GM18868 (cell line): Measurements from ENCODE around the gene ZFPM1.
A peak's percentile ranks its signal among the peaks of the same experiment; 100 is the strongest.

Experiments
- ATAC-seq: cut with Tn5 transposase; IDR thresholded peaks from one replicate; pipeline ENCODE4 v1.9.1; 2021; ENCODE audit warnings: mild to moderate bottlenecking, moderate library complexity; ENCODE audit not compliant: unreplicated experiment

ZFPM1 gene

DNA sequence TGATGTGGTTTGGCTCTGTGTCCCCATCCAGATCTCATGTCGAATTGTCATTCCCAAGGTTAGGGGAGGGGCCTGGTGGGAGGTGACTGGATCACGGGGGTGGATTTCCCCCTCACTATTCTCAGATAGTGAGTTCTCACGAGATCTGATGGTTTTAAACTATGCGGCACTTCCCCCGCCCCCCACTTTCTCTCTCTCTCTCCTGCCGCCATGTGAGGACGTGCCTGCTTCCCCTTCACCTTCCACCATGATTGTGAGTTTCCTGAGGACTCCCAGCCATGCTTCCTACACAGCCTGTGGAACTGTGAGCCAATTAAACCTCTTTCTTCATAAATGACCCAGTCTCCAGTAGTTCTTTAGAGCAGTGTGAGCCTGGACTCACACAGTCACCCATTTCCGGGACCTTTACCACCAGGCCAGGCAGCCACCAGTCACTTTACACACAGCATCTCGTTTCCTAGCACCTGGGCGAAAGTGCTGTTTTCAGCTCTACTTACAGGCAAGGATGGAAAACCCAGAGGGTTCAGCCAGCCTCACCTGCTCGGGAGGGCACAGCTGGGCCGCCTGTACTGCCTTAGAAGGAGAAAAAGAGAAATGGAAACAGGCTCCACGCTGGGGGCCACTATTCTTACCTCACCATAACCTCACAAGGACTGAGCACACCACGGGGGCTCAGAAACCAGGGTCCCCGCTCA, 103.4 kb downstream of the ZFPM1 start:
- no peak for ATAC-seq

GRCh38 chr16:88558457-88559442, 105.7 kb downstream of the ZFPM1 start:
- ATAC-seq, result no peak

DNA sequence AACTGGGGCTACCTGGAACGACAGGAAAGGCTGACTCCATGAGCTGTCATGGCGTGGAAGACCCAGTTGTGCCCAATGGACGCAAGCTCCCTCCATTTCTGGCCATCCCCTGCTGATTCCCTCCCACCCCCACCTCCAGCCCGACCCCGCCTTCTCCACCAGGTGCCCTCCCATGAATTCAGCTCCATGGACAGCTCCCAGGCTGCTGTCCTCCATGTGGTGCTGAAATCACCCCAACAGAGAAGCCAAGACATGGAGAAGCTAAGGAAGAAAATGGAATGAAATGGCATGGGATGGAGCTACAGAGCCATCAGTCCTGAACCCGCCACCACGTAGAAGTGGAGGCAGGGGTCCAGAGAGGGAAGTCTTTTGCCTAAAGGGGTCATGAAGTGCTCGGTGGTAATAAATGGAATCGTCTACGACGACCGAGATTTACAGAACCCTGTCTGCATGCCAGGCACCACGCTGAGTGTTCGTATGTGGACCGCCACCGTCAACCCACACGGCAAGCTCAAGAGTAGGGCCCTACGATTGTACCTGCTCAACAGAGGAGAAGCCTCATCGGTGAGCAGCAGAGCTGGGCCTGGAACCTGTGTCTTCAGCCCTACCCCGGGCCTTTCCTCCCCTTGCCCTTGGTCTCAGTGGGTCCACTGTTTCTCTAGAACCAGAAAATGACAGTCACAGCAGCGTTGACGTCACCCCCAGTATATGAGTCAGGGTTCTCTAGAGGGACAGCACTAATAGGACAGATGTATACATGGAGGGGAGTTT, 107.8 kb downstream of the ZFPM1 start:
- ATAC-seq, result no peak

DNA sequence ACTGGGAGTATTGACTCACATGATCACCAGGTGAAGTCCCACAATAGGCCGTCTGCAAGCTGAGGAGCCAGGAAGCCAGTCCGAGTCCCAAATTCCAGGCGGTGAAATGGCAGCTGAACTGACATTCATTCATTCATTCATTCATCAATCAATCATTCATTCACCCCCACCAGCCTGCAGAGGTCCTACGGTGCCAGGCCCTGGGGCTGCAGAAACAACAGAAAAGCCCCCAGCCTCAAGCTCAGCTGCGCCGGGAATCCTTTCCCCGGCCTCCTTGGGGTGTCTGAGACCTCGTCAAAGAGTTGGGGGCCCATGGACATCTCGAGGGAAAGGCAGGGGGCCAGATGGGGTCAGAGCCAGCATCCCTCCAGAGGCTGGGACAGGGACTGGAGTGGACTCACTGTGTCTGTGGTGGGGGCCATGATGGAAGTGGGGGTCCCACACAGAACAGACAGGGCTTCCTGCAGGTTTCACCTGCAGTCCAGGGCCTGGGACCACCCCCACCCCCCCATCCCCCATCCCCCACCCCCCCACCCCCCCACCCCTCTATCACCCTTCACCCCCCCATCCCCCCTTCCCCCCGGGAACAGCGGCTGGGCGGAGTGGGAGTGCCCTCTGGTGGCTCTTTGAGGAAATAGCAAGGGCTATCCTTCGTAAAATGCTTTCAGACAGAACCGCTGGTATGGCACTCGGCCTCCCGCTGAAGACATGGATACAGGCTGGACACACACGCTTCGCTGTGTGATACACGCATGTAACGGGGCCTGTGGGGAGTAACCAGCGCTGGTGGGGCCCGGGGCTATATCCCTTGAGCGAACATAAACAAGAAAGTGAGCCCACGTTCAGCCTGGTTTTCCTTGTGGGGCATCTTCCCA, 108.6 kb downstream of the ZFPM1 start:
- no peak for ATAC-seq

DNA sequence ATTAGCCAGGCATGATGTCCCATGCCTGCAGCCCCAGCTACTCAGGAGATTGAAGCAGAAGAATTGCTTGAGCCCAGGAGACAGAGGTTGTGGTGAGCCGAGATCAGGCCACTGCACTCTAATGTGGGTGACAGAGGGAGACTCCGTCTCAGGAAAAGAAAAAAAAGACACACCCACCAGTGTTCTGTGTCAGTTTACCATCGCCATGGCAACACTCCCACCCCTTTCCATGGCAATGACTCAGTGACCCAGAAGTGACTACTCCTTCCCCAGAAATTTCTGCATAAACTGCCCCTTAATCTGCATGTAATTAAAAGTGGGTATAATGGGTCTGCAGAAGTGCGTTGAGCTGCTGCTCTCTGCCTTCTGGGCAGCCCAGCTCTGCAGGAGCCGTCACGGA, 113.1 kb downstream of the ZFPM1 start:
- no peak for ATAC-seq

DNA sequence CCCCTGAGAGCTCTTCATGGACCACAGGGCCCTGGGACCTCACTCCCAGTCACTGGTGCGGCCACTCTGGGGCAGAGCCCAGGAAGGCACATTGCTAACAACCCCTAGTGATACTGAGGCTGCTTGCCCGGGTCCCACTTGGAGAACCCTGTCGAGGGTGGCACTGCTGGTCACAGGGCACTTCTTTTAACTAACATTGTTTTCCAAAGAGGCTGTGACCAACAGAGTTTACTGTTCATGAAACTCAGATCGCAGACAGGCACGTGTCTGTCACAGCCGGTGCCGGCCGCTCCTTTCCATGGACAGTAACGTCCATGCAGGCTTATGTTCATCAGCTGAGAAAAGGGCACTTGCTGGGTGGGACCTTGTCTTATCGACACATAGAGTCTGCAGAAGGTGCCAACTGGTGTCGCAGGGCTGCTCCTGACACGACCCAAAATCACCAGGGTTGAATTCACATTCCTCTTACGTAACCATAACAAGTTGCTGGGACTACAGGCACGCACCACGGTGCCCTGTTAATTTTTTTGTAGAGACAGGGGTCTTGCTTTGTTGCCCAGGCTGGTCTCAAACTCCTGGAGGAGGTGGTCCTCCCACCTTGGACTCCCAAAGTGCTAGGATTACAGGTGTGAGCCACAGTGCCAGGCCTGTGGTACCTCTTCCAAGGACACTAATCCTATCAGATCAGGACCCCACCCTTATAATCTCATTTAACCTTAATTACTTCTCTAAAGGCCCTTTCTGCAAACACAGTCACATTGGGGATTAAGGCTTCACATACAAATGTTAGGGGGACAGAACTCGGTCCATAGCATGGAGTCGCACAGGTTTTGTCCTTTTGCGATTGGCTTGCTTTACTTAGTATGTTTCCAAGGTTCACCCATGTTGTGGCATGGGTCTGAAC, 115.9 kb downstream of the ZFPM1 start:
- no peak for ATAC-seq

DNA sequence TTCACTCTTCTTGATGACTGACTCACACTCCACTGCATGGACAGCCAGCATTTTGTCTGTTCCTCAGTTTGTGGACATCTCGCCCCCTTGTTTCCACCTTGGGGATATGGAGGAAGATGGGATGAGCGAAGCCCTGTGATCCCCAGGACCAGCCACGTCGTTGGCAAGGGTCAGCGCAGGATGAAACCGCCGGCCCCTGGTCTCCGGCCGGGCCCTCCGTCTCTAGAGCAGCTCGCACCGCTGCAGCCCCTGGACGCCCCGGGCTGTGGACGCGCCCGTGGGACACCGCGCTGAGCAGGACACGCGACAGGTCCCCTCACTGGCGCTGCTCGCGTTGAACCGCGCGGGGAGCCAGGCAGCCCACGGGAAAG, 116.5 kb downstream of the ZFPM1 start:
- ATAC-seq, result peak; percentile 22

GRCh38 chr16:88569985-88570690, 117.1 kb downstream of the ZFPM1 start, which contains the start of gene ZC3H18:
Gene ZC3H18, plus strand, starts transcription at chr16:88570403. Its CDS starts 6,721 bp downstream, at chr16:88577124.
- peak; percentile 76 for ATAC-seq

GRCh38 chr16:88570691-88571092, 117.6 kb downstream of the ZFPM1 start:
- ATAC-seq, result peak; percentile 36

- no peak for ATAC-seq
Observed at GRCh38 chr16:88575251-88575650, 122.2 kb downstream of the ZFPM1 start.

DNA sequence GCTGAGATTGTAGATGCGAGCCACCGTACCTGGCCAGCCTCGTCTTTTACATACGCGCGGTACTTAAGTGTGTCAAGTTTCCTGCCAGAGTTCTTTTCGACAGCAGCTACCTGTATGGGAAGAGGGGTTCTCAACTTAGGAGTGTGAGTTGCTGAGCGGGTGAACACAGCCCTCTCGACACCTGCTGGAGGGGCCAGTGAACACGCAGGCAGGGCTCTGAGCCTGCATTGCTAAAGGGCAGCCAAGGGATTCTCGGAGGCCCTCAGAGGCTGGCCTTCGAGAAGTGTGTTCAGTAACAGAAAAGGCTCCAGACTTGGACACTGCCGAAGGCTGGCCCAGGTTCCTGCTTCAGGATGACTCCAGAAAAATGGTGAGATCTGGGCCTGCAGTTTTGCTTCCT, 123.2 kb downstream of the ZFPM1 start:
- no peak for ATAC-seq

DNA sequence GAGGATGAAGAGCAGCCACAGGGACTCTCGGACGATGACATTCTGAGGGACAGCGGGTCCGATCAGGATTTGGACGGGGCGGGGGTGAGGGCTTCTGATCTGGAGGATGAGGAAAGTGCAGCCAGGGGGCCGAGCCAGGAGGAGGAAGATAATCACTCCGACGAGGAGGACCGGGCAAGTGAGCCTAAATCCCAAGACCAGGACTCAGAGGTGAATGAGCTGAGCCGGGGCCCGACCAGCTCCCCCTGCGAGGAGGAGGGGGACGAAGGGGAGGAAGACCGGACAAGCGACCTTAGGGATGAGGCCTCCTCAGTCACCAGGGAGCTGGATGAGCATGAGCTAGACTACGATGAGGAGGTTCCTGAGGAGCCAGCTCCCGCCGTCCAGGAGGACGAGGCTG, 124.1 kb downstream of the ZFPM1 start:
- ATAC-seq, result no peak

DNA sequence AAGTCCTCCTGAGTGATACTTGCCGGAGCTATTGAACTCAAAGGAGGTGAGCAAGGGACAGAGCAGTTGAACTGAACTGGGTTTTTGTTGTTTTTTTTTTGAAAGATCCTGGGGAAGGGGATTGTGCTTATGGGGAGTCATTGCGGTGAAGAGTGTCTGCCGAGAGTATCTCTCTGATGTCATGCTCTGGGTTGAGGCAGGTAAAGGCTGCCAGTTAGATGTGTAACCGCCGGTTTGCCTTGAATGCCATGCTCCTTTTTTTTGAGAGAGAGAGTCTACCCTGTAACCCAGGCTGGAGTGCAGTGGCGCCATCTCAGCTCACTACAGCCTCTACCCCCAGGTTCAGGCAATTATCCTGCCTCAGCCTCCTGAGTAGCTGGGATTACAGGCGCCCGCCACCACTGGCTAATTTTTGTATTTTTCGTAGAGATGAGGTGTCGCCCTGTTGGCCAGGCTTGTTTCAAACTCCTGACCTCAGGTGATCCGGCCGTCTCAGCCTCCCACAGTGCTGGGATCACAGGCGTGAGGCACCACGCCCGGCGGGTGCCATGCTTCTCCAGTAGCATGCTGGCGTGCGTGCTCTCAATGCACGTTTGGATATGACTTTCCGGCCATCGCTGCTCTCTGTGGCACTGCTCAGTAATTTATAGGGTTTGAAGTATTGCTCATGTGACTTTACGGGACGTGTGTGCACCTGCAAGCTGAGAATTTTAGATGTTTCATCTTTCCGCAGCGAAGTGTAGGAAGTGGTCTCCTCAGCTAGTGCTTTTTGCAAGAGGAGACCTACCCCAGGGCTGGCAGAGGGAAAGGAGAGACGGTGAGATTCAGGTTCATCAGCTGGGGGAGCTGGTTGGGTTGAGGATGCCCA, 125.6 kb downstream of the ZFPM1 start:
- no peak for ATAC-seq

DNA sequence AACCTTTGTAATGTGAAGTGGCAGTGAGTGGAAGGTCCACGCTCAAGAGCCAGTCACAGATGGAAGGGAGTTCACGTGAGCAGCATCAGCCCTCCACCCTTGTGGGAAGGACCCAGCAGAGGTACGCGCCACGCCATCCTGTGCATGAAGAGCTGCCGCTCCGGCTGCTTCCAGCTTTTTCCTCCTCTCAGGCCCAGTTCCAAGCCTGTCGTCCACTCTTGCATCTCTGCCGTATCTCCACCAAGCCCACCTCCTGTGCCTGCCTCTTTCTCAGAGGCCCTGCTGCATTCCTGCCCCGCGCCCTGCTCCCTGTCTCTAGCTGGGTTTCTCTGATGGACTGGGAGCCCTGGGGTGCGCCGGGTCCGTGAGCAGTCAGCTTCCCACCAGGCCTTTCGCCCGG, 127.3 kb downstream of the ZFPM1 start:
- no peak for ATAC-seq

DNA sequence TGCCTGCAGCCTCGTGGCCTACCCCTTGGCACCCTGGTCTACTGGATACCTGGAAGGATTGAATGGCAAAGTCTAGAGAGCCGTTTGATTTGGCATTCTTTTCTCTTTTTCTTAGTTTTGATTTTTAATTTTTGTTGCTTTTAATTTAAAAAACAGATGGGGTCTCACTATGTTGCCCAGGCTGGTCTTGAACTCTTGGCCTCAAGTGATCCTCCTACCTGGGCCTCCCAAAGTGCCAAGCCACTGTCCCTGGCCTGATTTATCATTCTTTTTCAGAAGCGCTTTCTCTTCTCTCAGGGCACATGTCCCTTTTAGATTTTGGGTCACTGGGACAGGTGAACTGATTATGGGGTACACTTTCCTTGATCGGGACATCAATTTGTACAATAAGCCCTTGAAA, 128.0 kb downstream of the ZFPM1 start:
- no peak for ATAC-seq

- ATAC-seq, result no peak
Observed at GRCh38 chr16:88582912-88583575, 130.0 kb downstream of the ZFPM1 start.

- no peak for ATAC-seq
Observed at GRCh38 chr16:88584676-88585075, 131.6 kb downstream of the ZFPM1 start.
